HepG2 (cell line): ENCODE measurements around the gene DKKL1.

Source experiments
- ARNT ChIP-seq: fragments of 450-650 bp; IDR thresholded peaks from 2 replicates; pipeline ENCODE4 v1.6.1; 2017
- FOXP1 ChIP-seq, 2 experiments: fragments of 450-650 bp in 1 of 2; IDR thresholded peaks; 2 replicates each; pipeline ENCODE4 v1.6.1; 2017 to 2018; ENCODE audit warnings: antibody characterized with exemption in 1 of 2
- MEIS2 ChIP-seq: sonication (generic); formaldehyde crosslinking; IDR thresholded peaks from 2 replicates; pipeline ENCODE4 v1.9.0; 2021; ENCODE audit warnings: mild to moderate bottlenecking, missing genetic modification reagents
- MLX ChIP-seq: IDR thresholded peaks from 2 replicates; pipeline ENCODE4 v1.6.1; 2016
- POLR2A ChIP-seq, 2 experiments: IDR thresholded peaks; 2 replicates each; pipeline ENCODE4 v1.6.1; 2011; ENCODE audit warnings: low read depth in 2 of 2, low read length in 2 of 2, mild to moderate bottlenecking in 1 of 2, moderate library complexity in 1 of 2; ENCODE audit not compliant: insufficient read depth in 1 of 2
- RAD21 ChIP-seq: fragments of 450-650 bp; formaldehyde crosslinking; IDR thresholded peaks from 2 replicates; pipeline ENCODE4 v1.5.0; 2020; ENCODE audit warnings: mild to moderate bottlenecking
- RXRA ChIP-seq: sonication (generic); formaldehyde crosslinking; IDR thresholded peaks from 2 replicates; pipeline ENCODE4 v1.5.1; 2020; ENCODE audit warnings: missing genetic modification reagents
- SRSF9 ChIP-seq: fragments of 200-400 bp; formaldehyde crosslinking; IDR thresholded peaks from 2 replicates; pipeline ENCODE4 v1.6.1; 2018; ENCODE audit warnings: borderline replicate concordance, mild to moderate bottlenecking, low read depth, low read length; ENCODE audit not compliant: insufficient read depth, poor library complexity, severe bottlenecking
- STAT5B ChIP-seq: sonication (generic); formaldehyde crosslinking; IDR thresholded peaks from 2 replicates; pipeline ENCODE4 v1.4.0; 2020; ENCODE audit warnings: missing genetic modification reagents
- ZNF546 ChIP-seq: sonication (generic); formaldehyde crosslinking; conservative IDR thresholded peaks from 2 replicates; pipeline ENCODE4 v1.8.1; 2023; ENCODE audit warnings: mild to moderate bottlenecking, missing genetic modification reagents
- TF ChIP-seq, protein P1 (sequence below), 2 experiments: sonication (generic) in 1 of 2; formaldehyde crosslinking in 1 of 2; IDR thresholded peaks; 2 replicates each; pipeline versions ENCODE4 v1.4.0 to v1.6.1; 2018 to 2020; ENCODE audit warnings: missing genetic modification reagents in 2 of 2, borderline replicate concordance in 1 of 2, low read depth in 1 of 2, mild to moderate bottlenecking in 1 of 2, missing biosample characterization in 1 of 2
- TF ChIP-seq, protein P2 (sequence below): IDR thresholded peaks from 2 replicates; pipeline ENCODE4 v1.6.1; 2012; ENCODE audit warnings: low read depth, low read length, improper control_type of control experiment
- TF ChIP-seq, protein P3 (sequence below): sonication (generic); formaldehyde crosslinking; IDR thresholded peaks from 2 replicates; pipeline ENCODE4 v1.4.0; 2020; ENCODE audit warnings: low read depth, missing genetic modification reagents
- TF ChIP-seq, protein P4 (sequence below): sonication (generic); formaldehyde crosslinking; IDR thresholded peaks from 2 replicates; pipeline ENCODE4 v1.5.0; 2020; ENCODE audit warnings: mild to moderate bottlenecking, missing genetic modification reagents, moderate library complexity

- TF ChIP-seq MEIS2 (CRISPR knock-in tag) (no peak), FOXP1 (IDR thresholded peaks at IDR 0.05) (no peak), FOXP1 (CRISPR knock-in tag; IDR thresholded peaks at IDR 0.05) (no peak), ZNF546 (CRISPR knock-in tag) (no peak), ARNT (no peak), RAD21 (CRISPR knock-in tag) (no peak), STAT5B (CRISPR knock-in tag) (no peak), MLX (CRISPR knock-in tag) (no peak), SRSF9 (no peak), RXRA (CRISPR knock-in tag) (no peak), POLR2A (IDR thresholded peaks at IDR 0.05; ENCODE audit: insufficient read depth in 1 of 2, low read depth in 2 of 2, low read length in 2 of 2) (no peak)
- TF ChIP-seq, protein P1, sequence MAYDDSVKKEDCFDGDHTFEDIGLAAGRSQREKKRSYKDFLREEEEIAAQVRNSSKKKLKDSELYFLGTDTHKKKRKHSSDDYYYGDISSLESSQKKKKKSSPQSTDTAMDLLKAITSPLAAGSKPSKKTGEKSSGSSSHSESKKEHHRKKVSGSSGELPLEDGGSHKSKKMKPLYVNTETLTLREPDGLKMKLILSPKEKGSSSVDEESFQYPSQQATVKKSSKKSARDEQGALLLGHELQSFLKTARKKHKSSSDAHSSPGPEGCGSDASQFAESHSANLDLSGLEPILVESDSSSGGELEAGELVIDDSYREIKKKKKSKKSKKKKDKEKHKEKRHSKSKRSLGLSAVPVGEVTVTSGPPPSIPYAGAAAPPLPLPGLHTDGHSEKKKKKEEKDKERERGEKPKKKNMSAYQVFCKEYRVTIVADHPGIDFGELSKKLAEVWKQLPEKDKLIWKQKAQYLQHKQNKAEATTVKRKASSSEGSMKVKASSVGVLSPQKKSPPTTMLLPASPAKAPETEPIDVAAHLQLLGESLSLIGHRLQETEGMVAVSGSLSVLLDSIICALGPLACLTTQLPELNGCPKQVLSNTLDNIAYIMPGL (CRISPR knock-in tag; IDR thresholded peaks at IDR 0.05; ENCODE audit: borderline replicate concordance in 1 of 2, low read depth in 1 of 2): no peak
- TF ChIP-seq, protein P2, sequence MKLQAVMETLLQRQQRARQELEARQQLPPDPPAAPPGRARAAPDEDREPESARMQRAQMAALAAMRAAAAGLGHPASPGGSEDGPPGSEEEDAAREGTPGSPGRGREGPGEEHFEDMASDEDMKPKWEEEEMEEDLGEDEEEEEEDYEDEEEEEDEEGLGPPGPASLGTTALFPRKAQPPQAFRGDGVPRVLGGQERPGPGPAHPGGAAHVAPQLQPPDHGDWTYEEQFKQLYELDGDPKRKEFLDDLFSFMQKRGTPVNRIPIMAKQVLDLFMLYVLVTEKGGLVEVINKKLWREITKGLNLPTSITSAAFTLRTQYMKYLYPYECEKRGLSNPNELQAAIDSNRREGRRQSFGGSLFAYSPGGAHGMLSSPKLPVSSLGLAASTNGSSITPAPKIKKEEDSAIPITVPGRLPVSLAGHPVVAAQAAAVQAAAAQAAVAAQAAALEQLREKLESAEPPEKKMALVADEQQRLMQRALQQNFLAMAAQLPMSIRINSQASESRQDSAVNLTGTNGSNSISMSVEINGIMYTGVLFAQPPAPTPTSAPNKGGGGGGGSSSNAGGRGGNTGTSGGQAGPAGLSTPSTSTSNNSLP: no peak
- TF ChIP-seq, protein P3, sequence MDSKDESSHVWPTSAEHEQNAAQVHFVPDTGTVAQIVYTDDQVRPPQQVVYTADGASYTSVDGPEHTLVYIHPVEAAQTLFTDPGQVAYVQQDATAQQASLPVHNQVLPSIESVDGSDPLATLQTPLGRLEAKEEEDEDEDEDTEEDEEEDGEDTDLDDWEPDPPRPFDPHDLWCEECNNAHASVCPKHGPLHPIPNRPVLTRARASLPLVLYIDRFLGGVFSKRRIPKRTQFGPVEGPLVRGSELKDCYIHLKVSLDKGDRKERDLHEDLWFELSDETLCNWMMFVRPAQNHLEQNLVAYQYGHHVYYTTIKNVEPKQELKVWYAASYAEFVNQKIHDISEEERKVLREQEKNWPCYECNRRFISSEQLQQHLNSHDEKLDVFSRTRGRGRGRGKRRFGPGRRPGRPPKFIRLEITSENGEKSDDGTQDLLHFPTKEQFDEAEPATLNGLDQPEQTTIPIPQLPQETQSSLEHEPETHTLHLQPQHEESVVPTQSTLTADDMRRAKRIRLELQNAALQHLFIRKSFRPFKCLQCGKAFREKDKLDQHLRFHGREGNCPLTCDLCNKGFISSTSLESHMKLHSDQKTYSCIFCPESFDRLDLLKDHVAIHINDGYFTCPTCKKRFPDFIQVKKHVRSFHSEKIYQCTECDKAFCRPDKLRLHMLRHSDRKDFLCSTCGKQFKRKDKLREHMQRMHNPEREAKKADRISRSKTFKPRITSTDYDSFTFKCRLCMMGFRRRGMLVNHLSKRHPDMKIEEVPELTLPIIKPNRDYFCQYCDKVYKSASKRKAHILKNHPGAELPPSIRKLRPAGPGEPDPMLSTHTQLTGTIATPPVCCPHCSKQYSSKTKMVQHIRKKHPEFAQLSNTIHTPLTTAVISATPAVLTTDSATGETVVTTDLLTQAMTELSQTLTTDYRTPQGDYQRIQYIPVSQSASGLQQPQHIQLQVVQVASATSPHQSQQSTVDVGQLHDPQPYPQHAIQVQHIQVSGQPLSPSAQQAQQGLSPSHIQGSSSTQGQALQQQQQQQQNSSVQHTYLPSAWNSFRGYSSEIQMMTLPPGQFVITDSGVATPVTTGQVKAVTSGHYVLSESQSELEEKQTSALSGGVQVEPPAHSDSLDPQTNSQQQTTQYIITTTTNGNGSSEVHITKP (CRISPR knock-in tag): no peak
- TF ChIP-seq, protein P4, sequence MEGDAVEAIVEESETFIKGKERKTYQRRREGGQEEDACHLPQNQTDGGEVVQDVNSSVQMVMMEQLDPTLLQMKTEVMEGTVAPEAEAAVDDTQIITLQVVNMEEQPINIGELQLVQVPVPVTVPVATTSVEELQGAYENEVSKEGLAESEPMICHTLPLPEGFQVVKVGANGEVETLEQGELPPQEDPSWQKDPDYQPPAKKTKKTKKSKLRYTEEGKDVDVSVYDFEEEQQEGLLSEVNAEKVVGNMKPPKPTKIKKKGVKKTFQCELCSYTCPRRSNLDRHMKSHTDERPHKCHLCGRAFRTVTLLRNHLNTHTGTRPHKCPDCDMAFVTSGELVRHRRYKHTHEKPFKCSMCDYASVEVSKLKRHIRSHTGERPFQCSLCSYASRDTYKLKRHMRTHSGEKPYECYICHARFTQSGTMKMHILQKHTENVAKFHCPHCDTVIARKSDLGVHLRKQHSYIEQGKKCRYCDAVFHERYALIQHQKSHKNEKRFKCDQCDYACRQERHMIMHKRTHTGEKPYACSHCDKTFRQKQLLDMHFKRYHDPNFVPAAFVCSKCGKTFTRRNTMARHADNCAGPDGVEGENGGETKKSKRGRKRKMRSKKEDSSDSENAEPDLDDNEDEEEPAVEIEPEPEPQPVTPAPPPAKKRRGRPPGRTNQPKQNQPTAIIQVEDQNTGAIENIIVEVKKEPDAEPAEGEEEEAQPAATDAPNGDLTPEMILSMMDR (CRISPR knock-in tag): no peak
Measured at GRCh38 chr19:49415102-49415809, 51.6 kb downstream of the DKKL1 start.
